Astrocyte (in vitro differentiated cells and primary cell): ENCODE data around the gene NAT8. TPM values are rescaled to one million over a fixed set of nuclear protein-coding genes. Genes with fewer than 3 reads are reported as not detected.
"Not testable (repeated sequence)": the region's sequence is repeated elsewhere in the genome, so short reads cannot be mapped to it uniquely, and the experiment has no call there.

Experiments used
- DNase-seq: peaks from one replicate; pipeline ENCODE4 v3.0.0-alpha.2; 2010; ENCODE audit warnings: low read depth
- FAIRE-seq: peaks from 2 replicates; lab custom pipeline; 2011; peaks lifted over from hg19 to GRCh38; lab: Jason Lieb, UNC
- H2AFZ ChIP-seq: 2 replicates; pipeline ENCODE4 v1.6.0; 2012; ENCODE audit warnings: low read depth, low read length, inconsistent platforms
- H3K27ac ChIP-seq: 2 replicates; pipeline ENCODE4 v1.5.1; 2011; ENCODE audit warnings: low read depth, low read length, inconsistent platforms
- H3K27me3 ChIP-seq: 2 replicates; pipeline ENCODE4 v1.6.0; 2011; ENCODE audit warnings: low read length, inconsistent platforms; ENCODE audit not compliant: insufficient read depth
- H3K36me3 ChIP-seq: 2 replicates; pipeline ENCODE4 v1.5.1; 2011; ENCODE audit warnings: low read length, inconsistent platforms; ENCODE audit not compliant: insufficient read depth
- H3K4me1 ChIP-seq: 2 replicates; pipeline ENCODE4 v1.5.1; 2011; ENCODE audit warnings: low read length, inconsistent platforms; ENCODE audit not compliant: insufficient read depth
- H3K4me2 ChIP-seq: 2 replicates; pipeline ENCODE4 v1.6.0; 2012; ENCODE audit warnings: low read length, inconsistent platforms
- H3K4me3 ChIP-seq: 2 replicates; pipeline ENCODE4 v1.5.1; 2011; ENCODE audit warnings: low read depth, mild to moderate bottlenecking, low read length, inconsistent platforms; ENCODE audit not compliant: insufficient read depth
- H3K79me2 ChIP-seq: 2 replicates; pipeline ENCODE4 v1.6.0; 2012; ENCODE audit warnings: mild to moderate bottlenecking, low read length, inconsistent platforms; ENCODE audit not compliant: insufficient read depth
- H3K9ac ChIP-seq: 2 replicates; pipeline ENCODE4 v1.6.0; 2012; ENCODE audit warnings: mild to moderate bottlenecking, low read length, inconsistent platforms
- H3K9me3 ChIP-seq: 2 replicates; pipeline ENCODE4 v1.5.1; 2012; ENCODE audit warnings: low read depth, mild to moderate bottlenecking, low read length, inconsistent platforms; ENCODE audit not compliant: insufficient read depth
- H4K20me1 ChIP-seq: 2 replicates; pipeline ENCODE4 v1.6.0; 2012; ENCODE audit warnings: low read length, inconsistent platforms; ENCODE audit not compliant: insufficient read depth
- H3K27ac Mint-ChIP-seq: one replicate; pipeline ENCODE4 v1.8.0; 2021; ENCODE audit warnings: mild to moderate bottlenecking, mixed read lengths; ENCODE audit not compliant: unreplicated experiment
- H3K27me3 Mint-ChIP-seq: one replicate; pipeline ENCODE4 v1.8.0; 2021; ENCODE audit warnings: low read depth, mixed read lengths; ENCODE audit not compliant: unreplicated experiment
- H3K36me3 Mint-ChIP-seq: one replicate; pipeline ENCODE4 v1.8.0; 2021; ENCODE audit warnings: low read depth, mixed read lengths; ENCODE audit not compliant: unreplicated experiment
- H3K4me1 Mint-ChIP-seq: one replicate; pipeline ENCODE4 v1.8.0; 2021; ENCODE audit warnings: low read depth, mixed read lengths; ENCODE audit not compliant: unreplicated experiment
- H3K4me3 Mint-ChIP-seq: one replicate; pipeline ENCODE4 v1.8.0; 2021; ENCODE audit warnings: mild to moderate bottlenecking, moderate library complexity, mixed read lengths; ENCODE audit not compliant: unreplicated experiment
- H3K9me3 Mint-ChIP-seq: one replicate; pipeline ENCODE4 v1.8.0; 2021; ENCODE audit warnings: mild to moderate bottlenecking, mixed read lengths; ENCODE audit not compliant: unreplicated experiment
- CTCF ChIP-seq: IDR thresholded peaks from 2 replicates; pipeline ENCODE4 v1.5.1; 2011; ENCODE audit warnings: low read depth, mild to moderate bottlenecking, inconsistent platforms, low read length, moderate library complexity; ENCODE audit not compliant: insufficient read depth
- EZH2 ChIP-seq: IDR thresholded peaks from 2 replicates; pipeline ENCODE4 v1.6.1; 2012; ENCODE audit warnings: mild to moderate bottlenecking, low read length, inconsistent platforms; ENCODE audit not compliant: insufficient read depth
- total RNA-seq: library from RNA; stranded (reverse); gene quantifications from 2 replicates; pipeline ENCODE4 v1.2.1, GENCODE V29; 2021

Gene NAT8
- total RNA-seq, 1 donor from 2014 or later = not detected

GRCh38 chr2:73685764-73686438 is 43.7 kb upstream of the NAT8 start:
- peaks cover 2% of the 10 kb centered on the region for H3K27me3 ChIP-seq
- H3K79me2 ChIP-seq = no peaks in the 10 kb centered on the region
- no peaks in the 10 kb centered on the region for H4K20me1 ChIP-seq
- Mint-ChIP-seq H3K9me3 (peaks cover 8% of the 10 kb centered on the region), H3K4me3 (no peak overlapping the region), H3K27me3 (peaks cover 34% of the 10 kb centered on the region), H3K4me1 (peaks cover 3% of the 10 kb centered on the region), H3K36me3 (peaks cover 2% of the 10 kb centered on the region), H3K27ac (no peak overlapping the region)
- H3K9ac ChIP-seq = no peak overlapping the region
- H3K9me3 ChIP-seq = no peaks in the 10 kb centered on the region
- DNase-seq (no peak), FAIRE-seq (no peak)
- H3K4me2 ChIP-seq = no peak overlapping the region
- no peaks in the 10 kb centered on the region for H3K4me1 ChIP-seq
- H3K4me3 ChIP-seq = no peak overlapping the region
- no peak for TF ChIP-seq EZH2
- no peak for TF ChIP-seq CTCF
- no peaks in the 10 kb centered on the region for H3K36me3 ChIP-seq
- no peak overlapping the region for H3K27ac ChIP-seq
- no peak overlapping the region for H2AFZ ChIP-seq

GRCh38 chr2:73684905-73685304 is 42.7 kb upstream of the NAT8 start:
- H3K4me1 Mint-ChIP-seq, FAIRE-seq, H3K36me3 Mint-ChIP-seq, H3K27me3 ChIP-seq, H3K27ac Mint-ChIP-seq, DNase-seq, H3K9me3 Mint-ChIP-seq, H3K79me2 ChIP-seq, H3K4me1 ChIP-seq, H2AFZ ChIP-seq, H3K4me3 Mint-ChIP-seq, H3K9ac ChIP-seq, H3K27ac ChIP-seq, H3K9me3 ChIP-seq, H3K4me2 ChIP-seq, H3K36me3 ChIP-seq, H4K20me1 ChIP-seq, H3K4me3 ChIP-seq: not testable (repeated sequence)
- H3K27me3 Mint-ChIP-seq = peaks cover 34% of the 10 kb centered on the region

- H2AFZ ChIP-seq, H3K4me3 Mint-ChIP-seq, H3K4me1 ChIP-seq, H3K4me3 ChIP-seq, H3K36me3 Mint-ChIP-seq, H3K9ac ChIP-seq, H4K20me1 ChIP-seq, H3K4me2 ChIP-seq, H3K27ac ChIP-seq, FAIRE-seq, H3K27me3 ChIP-seq, H3K9me3 Mint-ChIP-seq, H3K4me1 Mint-ChIP-seq, H3K27ac Mint-ChIP-seq, DNase-seq, H3K9me3 ChIP-seq, H3K79me2 ChIP-seq, H3K36me3 ChIP-seq: not testable (repeated sequence)
- H3K27me3 Mint-ChIP-seq = peaks cover 37% of the 10 kb centered on the region
Measured at GRCh38 chr2:73684325-73684724, 42.1 kb upstream of the NAT8 start.
